GM19025 (cell line): ENCODE data around the gene ATP1A1.

Source experiments
- ATAC-seq: cut with Tn5 transposase; IDR thresholded peaks from one replicate; pipeline ENCODE4 v1.9.1; 2021; ENCODE audit warnings: mild to moderate bottlenecking, low read depth, moderate library complexity; ENCODE audit not compliant: unreplicated experiment

Gene ATP1A1

GRCh38 chr1:116433275-116434257 lies 60.5 kb downstream of the ATP1A1 start:
- ATAC-seq: no peak

GRCh38 chr1:116434849-116435248 lies 61.8 kb downstream of the ATP1A1 start:
- no peak for ATAC-seq

GRCh38 chr1:116435806-116436610 lies 63.0 kb downstream of the ATP1A1 start:
- ATAC-seq: no peak

GRCh38 chr1:116436611-116436970 lies 63.5 kb downstream of the ATP1A1 start:
- no peak for ATAC-seq

GRCh38 chr1:116439701-116440100 lies 66.7 kb downstream of the ATP1A1 start:
- no peak for ATAC-seq

- no peak for ATAC-seq
These were observed 67.7 kb downstream of the ATP1A1 start for GRCh38 chr1:116440731-116441130.

GRCh38 chr1:116445534-116445933 lies 72.5 kb downstream of the ATP1A1 start:
- no peak for ATAC-seq

- no peak for ATAC-seq
These were observed 73.6 kb downstream of the ATP1A1 start for GRCh38 chr1:116446686-116447085.

- ATAC-seq: no peak
These were observed 75.8 kb downstream of the ATP1A1 start for GRCh38 chr1:116448785-116449385.

- ATAC-seq: no peak
These were observed 76.5 kb downstream of the ATP1A1 start for GRCh38 chr1:116449578-116449977.

GRCh38 chr1:116451702-116452101 lies 78.7 kb downstream of the ATP1A1 start:
- no peak for ATAC-seq

- no peak for ATAC-seq
These were observed 80.4 kb downstream of the ATP1A1 start for GRCh38 chr1:116453481-116453880.

- ATAC-seq: no peak
These were observed 80.9 kb downstream of the ATP1A1 start for GRCh38 chr1:116453906-116454305.
